Ammon's horn (tissue), 1 donor: ENCODE data around the gene KISS1.

Experiments
- DNase-seq: peaks from one replicate; pipeline ENCODE4 v3.0.0-alpha.2; 2016; ENCODE audit warnings: low spot score

The KISS1 gene

DNA sequence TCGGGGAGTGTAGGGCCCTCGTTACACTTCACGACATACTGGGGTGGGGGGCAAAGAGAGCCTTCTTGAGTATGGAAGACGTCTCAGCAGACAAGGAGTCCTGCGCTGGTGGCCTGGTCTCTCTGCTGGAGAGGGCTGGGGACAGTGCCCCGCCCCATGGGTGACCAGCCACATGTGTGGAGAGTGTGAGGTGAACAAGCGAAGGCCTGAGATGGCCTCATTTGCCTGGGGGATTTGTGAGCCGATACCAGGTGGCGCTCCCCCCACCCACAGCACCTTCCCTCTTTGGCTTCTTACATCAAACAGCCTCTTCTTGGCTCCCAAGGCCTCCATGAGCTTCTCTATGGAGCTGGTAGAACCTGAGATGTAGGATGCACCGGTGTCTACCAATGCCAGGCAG lies 40.4 kb downstream of the KISS1 start:
- no peak for DNase-seq

DNA sequence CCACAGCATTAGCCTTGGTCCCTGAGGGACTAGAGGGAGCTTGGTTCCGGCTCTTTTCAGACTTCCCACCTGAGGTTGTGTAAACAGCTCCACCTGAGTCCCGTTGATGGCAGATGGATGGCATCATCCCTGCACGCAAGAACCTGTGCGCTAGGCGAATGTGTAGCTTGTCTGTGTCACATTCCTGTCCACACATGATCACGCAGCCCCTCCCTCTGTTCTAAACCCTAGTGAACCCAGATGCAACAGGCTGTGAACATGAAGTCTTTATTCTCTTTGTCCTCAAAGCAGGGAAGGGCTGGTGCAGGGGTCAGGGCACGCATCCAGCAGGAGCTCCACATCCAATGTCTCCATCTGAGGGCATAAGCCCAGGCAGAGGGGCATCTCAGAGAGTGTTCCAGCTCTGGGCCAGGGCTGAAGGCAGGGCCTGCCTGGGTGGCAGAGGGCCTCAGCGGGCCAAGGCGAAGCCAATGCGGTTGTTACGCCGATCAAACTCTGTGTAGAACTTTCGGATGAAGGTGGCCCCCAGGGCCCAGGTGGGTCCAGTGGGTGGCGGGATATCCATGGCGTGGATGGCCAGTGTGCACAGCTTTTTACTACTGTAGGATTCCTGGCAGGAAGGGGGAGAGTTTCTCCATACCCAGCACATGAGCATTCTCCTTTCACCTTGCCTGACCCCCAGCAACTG lies 41.6 kb downstream of the KISS1 start:
- no peak for DNase-seq

DNA sequence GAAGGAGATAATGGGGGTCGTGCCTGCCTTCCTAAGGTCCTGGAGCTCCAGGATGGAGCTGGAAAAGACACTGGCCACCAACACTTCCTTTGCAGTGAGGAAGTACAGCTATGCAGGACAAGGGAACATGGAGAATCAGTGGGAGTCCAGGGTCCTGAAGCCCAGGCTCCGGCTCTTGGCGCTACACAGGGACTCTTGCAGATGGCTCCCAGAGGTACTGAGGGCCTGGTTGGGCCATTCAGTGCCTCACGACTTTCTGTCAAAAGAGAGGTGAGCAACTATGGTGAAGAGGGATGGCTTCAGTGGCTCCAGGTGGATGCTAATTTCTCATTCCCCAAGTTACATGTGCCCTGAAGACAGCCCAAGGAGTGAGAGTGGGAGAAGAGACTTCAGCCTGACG lies 42.6 kb downstream of the KISS1 start:
- no peak for DNase-seq

DNA sequence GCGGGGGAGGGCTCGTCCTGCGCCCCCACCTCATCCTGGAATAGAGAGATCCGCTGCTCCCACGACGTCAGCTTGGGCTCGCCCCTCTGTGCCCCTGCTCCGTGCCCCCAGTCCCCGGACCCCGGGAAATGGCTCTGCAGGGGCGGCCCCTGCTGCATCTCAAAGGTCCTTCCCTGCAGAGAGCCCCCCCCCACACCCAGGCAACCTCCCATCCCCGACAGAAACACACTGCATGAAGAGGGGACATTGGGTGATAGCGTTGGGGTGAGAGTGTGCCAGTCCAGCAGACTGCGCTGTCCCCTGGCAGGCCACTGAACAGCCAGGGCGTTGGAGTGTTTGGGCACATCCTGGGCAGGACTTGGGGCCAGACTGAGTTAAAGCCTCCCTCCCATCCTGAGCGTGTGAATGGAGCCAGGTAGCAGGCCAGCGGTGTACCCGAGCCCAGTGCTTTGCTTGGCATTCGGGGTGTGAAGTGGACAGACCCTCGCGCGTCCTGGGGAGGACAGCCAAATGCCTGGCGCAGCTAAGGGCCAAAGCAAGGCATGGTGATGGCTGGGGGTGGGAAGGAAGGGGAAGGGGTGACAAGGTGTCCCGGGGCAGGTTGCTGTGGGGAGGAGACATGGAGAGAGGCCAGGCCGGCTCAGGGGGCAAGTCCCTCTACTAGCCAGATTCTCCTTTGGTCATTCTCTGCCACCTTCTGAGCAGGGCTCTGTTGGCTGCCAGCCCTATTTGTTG lies 43.8 kb downstream of the KISS1 start:
- no peak for DNase-seq

DNA sequence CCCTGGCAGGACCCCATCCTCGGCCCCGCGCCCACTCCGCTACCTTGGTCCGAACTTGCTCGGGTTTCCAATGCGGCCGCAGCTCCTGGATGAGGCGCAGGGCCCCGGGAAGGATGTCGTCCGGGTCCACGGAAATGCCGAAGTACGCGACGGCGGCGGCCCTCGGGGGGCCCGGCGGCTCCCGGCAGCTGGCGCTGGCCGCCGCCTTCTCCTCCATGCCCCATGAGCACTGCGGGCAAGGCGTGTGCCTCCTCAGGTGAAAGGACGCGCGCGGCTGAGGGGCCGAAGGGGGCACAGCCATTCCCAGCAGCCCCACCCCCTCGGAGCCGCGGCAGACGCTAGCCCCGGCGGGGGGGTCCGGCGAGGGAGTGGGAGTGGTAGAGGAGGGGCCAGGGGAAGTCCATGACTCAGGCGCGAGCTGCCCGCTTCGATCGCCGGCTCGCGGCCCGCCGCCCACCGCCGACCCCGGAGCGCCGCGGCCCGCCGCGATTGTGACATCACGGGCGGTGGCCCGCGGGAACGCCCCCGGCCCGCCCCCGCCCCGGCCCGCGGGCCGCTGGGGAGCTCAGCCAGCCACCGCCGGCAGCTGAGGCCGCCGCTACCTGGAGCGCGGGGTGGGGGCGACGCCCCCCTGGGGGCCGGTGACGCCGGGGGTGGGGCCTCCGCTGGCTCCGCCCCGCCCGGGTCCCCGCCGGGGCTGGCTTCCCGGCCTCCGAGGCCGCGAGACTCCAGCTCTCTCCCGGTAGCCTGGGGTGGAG lies 44.6 kb downstream of the KISS1 start, which contains the start of gene ETNK2:
Gene ETNK2, minus strand, starts transcription at position 493 of the 758 bp plus-strand sequence. Its CDS starts 192 bp downstream, at position 301.
- DNase-seq = no peak

DNA sequence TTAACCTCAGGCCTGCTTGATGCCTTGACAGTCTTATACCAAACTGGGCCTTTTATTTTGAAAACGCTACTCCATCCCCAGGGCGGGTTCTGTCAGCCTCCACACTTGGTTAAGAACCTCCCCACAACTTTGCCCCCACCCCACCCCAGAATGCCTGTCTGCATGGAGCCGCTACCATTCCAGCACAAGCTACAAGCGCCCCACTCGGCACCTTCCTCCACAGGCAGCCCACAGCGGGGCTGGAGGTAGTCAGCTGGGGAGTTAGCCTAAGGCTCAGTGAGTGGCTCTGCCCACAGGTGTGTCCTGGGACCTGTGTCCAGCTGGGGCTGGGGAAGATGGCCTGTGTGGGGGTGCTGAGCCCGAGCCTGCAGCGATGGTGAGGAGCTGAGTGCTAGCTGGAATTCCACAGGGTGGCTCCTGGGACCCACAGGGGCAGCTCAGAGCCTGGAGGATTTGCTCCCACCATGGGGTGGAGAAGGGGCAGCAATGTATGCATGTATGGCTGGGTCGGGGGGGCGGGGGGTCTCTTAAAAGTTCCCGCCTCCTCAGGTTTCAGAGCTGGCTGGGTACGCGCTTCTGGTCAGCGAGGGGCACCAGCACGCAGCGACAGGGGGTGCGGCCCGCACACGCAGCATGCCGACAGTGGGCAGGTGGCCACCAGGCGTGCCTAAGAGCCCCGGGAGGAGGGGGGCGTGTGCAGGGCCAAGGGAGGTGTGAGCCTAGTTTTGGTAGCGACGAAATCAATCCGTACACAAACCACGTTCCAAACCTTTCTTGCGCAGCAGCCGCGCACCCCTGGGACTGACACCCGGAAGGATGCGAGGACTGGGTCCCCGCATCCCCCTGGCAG lies 45.4 kb downstream of the KISS1 start:
- no peak for DNase-seq

DNA sequence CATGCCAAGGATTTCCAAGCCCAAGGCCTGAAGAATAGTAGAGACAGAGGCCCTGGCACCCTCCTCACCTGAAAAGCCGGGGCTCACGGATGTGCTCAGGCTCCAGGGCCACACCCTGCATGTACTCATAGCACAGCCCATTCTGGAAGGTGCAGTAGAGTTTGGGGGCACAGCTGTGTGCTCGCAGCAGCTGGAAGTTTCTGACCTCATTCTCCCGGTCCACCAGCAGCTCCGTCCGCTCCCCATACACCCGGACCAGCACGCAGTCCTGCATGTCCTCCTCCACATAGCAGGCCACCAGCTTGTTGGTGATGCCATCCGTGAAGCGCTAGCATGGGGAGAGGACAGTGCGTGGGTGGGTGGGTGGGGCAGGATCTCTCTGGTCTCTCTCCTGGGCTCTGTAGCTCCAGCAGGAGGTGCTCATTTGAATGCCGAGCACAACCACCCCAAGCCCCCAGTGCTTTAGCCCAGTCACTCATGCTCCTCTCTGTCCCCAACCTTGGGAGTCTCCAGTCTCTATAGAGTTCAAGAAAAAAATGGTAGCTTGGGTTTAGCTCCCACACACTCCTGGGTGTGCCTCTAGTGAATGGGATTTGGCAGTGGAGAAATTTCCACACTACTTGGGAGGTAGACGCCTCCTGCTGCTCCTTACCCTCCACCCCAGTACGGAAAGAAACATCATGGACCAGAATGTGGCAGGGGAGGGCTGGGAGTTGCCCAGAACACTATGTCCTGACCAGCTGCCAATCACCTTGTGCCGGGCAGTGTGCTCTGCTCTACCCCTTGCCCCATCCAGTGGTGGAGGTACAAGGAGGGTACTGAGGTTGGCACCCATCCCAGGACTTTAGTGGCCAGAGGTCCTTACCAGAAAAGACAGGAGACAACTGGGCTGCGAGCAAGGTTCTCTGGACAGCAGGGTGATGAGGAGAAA lies 46.4 kb downstream of the KISS1 start:
- DNase-seq = no peak

DNA sequence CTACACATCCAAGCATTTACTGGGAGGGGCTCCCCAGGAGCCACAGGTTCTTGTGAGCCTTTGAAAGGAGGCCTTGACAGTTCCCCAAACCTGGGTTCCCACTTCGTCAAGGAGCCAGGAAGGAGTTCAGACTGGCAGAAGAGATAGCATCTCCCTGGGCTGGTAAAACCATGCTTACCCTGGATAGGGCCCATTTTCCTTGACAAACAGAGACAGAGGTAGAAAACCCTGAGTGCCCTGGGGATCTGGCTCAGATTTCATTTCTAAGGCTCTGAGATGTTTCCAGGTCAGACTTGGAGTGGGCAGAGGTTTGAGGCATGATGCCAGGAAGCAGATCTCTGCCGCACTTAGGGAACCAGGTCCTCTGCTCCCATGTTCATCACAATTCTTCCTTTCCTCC lies 47.2 kb downstream of the KISS1 start:
- DNase-seq = no peak

DNA sequence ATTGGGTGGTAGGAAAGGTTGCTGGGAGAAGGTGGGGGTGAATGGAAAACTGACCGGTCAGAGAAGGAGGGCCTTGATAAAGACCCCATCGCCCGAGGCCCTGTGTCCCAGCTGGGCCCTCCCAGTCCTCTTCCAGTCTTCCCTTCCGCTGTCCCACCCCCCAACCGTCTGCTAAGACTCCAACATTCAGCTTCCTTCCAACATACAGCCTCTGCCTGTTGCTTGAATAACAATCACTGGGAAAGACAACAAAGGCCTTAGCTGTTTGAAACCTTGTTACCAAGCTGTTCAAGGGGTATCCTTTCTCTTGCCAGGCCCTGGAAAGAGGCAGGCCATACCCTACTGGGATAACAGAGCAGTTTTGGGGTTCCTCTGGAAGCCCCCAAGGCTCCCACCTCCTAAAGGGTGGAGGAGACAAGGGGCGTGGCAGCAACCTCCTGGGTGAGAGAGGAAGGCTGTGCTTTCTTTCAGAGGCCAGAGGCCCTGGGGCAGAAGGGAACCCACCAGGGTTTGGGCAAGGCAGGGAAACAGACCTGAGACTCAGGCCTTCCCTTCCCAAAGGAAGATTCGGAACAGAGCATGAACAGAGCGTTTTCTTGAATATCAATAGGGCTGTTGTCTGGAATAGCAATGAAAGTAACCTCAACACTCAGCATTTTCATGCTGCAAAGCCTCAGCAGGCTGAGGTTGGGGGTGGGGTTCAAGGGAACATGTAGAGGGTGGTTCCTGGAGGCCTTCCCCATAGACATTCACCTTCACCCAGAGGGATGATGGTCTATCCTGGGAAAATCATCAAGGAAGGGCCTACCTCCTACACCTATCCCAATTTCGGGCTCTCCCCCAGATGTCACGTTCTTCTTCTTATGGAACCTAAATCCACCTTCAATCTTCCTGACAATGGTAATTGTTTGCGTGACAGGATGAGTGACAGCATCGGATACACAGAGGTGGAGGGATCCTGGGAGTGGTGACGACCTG lies 48.6 kb downstream of the KISS1 start:
- DNase-seq = no peak

DNA sequence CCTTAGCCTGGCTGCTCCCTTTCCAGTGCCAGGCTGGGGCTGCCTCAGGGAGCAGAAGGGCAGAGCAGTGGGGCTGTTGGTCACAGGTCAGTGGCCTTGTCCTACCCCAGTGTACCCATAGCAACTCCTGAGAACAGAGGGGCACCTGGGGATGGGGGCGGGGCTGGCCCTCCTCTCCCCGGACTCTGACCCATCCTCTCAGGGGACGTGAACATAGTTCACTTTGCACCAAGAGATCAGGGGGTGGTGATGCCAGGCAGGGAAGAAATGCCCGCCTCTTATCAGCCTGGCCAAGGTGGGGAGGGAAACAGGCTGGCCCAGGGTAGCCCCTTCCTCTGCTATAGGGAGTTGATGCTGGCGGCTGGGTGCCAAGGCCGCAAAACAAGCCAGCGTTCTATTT lies 49.3 kb downstream of the KISS1 start:
- no peak for DNase-seq

DNA sequence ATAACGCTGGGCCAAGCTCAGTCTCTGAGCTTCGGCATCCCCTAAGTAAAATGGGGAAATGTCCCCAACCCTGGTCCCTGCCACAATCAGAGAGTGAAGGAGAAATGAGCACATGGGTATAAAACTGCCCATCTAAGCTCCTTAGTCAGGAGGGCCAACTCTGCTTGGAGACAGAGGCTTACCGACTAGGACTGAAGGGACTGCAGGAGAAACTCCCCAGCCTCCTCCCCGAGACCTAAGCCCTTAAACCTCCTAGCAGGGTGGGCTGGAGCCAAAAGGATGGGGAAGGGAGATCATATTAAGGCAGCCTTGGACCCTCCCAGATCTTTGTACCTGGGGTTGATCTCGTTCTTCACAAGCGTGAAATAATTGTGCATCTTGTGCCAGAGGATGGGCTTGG lies 50.0 kb downstream of the KISS1 start:
- DNase-seq = no peak

DNA sequence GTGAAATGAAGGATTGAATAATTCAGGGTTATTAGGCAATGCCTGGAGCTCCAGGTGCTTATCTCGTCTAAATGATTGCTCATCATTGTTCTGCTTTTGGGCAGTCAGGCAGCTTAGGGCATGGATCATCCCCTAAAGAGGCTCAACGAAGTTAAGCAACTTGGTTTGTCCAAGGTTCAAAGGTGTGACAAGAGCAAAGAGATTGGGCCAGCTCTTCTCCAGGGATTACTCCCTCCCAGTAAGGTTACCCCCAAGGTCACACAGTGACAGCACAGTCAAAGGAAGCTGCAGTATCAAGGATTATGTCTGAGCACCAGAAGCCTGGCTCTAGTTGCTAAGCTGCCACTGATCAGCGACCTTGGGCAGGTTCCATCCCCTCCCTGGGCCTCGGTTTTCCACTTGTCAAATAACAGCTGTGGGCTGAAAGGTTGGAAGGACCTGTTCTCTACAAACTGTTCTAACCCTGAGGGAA lies 51.2 kb downstream of the KISS1 start:
- DNase-seq = no peak

DNA sequence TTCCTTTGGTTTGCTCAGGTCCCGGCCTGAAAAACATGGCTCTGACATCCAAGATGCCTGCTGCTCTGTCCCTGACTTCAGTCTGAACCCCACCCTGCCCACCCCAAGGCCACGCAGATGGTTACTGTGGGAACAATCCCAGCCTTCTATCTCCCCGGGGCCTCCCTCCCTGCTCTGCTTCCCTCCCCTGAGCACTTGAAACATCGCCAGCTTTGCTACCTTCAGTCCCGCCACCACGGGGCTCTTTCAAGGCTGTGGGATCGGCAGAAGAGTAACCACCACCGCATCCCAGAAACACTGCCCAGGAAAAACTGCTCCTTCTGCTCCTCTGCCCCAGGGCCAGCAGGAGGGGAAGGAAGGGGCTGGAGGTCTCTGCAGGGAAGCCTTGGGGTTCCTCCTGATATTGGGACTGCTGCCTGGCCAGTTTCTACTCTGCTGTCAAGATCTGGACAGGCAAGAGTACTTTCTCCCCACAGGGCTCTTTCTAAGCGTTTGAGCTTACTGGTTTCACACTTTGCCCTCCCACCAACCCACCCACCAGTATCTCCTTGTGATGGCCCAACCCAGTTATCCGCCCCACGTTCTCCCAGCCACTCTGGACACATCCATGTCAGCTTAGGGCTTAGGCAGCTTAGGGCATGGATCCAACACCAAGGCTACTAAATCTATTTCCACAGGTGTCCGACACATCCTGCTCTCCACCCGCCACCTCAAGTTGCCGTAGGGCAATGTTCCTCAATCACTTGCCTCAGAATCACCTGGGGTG lies 52.8 kb downstream of the KISS1 start:
- DNase-seq = no peak

DNA sequence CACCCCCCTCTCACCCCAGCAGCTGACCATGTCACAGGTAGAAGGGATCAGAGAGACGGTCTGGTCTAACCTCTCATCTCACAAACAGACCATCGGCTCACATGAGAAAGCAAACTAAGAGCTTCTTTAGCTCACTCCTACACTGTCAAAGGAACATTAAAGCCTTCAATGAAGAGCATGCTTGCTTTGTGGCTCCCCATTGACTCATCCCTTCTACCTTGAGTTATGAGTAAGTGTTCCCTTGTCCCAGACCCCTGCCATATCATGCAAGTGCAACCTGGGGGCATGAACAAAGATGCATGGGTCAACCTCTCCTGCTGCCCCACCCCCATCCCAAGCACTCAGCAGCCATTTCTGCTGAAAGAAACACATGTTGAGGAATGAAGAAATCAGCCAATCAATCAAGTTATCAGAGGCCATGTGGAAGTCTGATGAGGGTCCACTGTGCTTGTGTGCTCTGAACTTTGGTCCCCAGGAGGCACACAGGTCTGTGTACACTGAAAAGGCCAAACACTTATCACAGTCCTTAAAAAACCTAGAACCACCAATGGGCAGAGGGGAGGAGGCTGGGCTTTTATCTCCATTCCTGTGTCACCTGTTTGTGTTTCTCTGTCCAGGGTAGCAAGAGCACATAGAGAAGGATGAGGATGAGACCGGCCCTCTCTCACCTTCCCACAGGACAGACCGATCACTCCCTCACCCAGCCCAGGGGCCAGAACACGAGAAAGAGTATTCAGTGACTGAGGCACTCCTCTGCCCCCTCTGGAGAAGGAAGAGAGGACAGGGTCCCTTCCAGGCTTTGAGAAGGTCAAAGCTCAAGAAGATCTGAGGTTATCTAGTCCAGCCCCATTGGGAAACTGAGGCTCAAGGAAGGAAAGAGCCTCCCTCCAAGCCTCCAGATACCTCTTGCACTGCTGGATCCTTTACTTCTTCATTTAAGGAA lies 54.0 kb downstream of the KISS1 start:
- no peak for DNase-seq

DNA sequence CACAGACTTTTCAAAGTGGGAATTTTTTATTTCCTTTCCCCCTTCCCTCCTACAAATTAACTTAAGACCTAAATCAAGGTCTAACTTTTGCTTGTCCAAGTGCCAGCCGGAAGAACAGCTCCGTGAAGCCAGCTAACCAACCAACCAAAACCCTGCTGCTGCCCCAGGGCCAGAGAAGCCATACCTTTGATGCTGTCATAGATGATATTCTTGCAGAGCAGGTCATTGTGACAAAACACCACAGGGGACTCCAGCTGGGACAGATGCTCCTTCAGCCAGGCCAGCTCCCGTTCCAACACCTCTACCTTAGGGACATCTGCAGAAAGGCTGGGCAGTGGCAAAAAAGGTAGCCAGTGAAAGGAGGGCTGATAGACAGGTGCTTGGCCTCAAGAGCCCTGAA lies 55.2 kb downstream of the KISS1 start:
- no peak for DNase-seq
